Panc1 (cell line): Measurements from ENCODE around the gene ANKMY1. TPM values are rescaled to one million over a fixed set of nuclear protein-coding genes. Genes with fewer than 3 reads are reported as not detected.
A peak's percentile ranks its signal among the peaks of the same experiment; 100 is the strongest.

Experiments
- ATAC-seq: fragments of 200-7000 bp; cut with Tn5 transposase; 2 replicates; pipeline ENCODE4 v1.9.1; 2020; ENCODE audit warnings: mild to moderate bottlenecking, moderate library complexity
- BruUV-seq: library from RNA; stranded (reverse); fragments of 400-500 nt; replicated peaks from 2 replicates; lab custom pipeline; 2021; lab: Mats Ljungman, UMichigan
- CTCF ChIA-PET: fragments of 300-600 bp; sonication (Branson Sonifier 250); formaldehyde crosslinking; loops from one replicate; lab custom pipeline; 2022; ENCODE audit warnings: antibody characterized with exemption; lab: Charles Lee
- POLR2A ChIA-PET: fragments of 300-600 bp; sonication (Branson Sonifier 250); formaldehyde crosslinking; loops from one replicate; lab custom pipeline; 2022; ENCODE audit warnings: antibody characterized with exemption; lab: Charles Lee
- DNase-seq: peaks from one replicate; pipeline ENCODE4 v3.0.0-alpha.2; 2010; ENCODE audit warnings: low read depth, low spot score
- H3K27ac ChIP-seq: 2 replicates; pipeline ENCODE4 v1.5.1; 2011; ENCODE audit warnings: mild to moderate bottlenecking, low read length, inconsistent platforms
- H3K27me3 ChIP-seq: fragments of 200-500 bp; sonication (Bioruptor generic); 2 replicates; pipeline ENCODE4 v1.6.0; 2014; ENCODE audit warnings: low read length, inconsistent platforms; ENCODE audit not compliant: control insufficient read depth, insufficient read depth
- H3K36me3 ChIP-seq: fragments of 200-500 bp; sonication (Bioruptor generic); 2 replicates; pipeline ENCODE4 v1.5.1; 2014; ENCODE audit warnings: inconsistent platforms, mild to moderate bottlenecking, low read length, moderate library complexity; ENCODE audit not compliant: control insufficient read depth, insufficient read depth
- H3K4me1 ChIP-seq: 2 replicates; pipeline ENCODE4 v1.5.1; 2011; ENCODE audit warnings: inconsistent platforms, mild to moderate bottlenecking, low read length, moderate library complexity; ENCODE audit not compliant: control insufficient read depth, insufficient read depth
- H3K4me3 ChIP-seq, 2 experiments: 2 replicates each; pipeline ENCODE4 v1.5.1; 2011 to 2012; ENCODE audit warnings: low read depth in 2 of 2, low read length in 2 of 2, mild to moderate bottlenecking in 2 of 2, inconsistent platforms in 1 of 2, moderate library complexity in 1 of 2
- H3K9me3 ChIP-seq: fragments of 200-500 bp; sonication (Bioruptor generic); 2 replicates; pipeline ENCODE4 v1.5.1; 2014; ENCODE audit warnings: low read depth, mild to moderate bottlenecking, inconsistent platforms, low read length, moderate library complexity; ENCODE audit not compliant: control insufficient read depth, insufficient read depth
- POLR2AphosphoS5 ChIP-seq: IDR thresholded peaks from 2 replicates; pipeline ENCODE4 v1.6.1; 2012; ENCODE audit warnings: mild to moderate bottlenecking, low read depth, low read length, moderate library complexity
- SIN3A ChIP-seq: IDR thresholded peaks from 2 replicates; pipeline ENCODE4 v1.6.1; 2012; ENCODE audit warnings: low read depth, mild to moderate bottlenecking, low read length, moderate library complexity, borderline replicate concordance; ENCODE audit not compliant: insufficient read depth
- TCF7L2 ChIP-seq: IDR thresholded peaks from 2 replicates; pipeline ENCODE4 v1.6.1; 2011; ENCODE audit warnings: mild to moderate bottlenecking, low read depth, low read length, inconsistent platforms
- in situ Hi-C: cut with HindIII; loops from 2 replicates; pipeline ENCODE4 v1.10.0; 2016; ENCODE audit warnings: low sequenced_read_pairs, low pct_unique_long_range_greater_than_20kb
- intact Hi-C: fragments of 100-400 bp; cut with micrococcal nuclease; formaldehyde crosslinking; loops from one replicate; pipeline ENCODE4 v1.10.0; 2022; ENCODE audit not compliant: unreplicated experiment
- total RNA-seq: library from RNA; stranded (reverse); gene quantifications from one replicate; pipeline ENCODE4 v1.2.1, GENCODE V29; 2021; ENCODE audit not compliant: unreplicated experiment
- TF ChIP-seq, protein P1 (sequence below), 2 experiments: IDR thresholded peaks; 2 replicates each; pipeline ENCODE4 v1.6.1; 2011 to 2012; ENCODE audit warnings: low read depth in 2 of 2, control low read depth in 1 of 2, low read length in 1 of 2, mild to moderate bottlenecking in 1 of 2, moderate library complexity in 1 of 2; ENCODE audit not compliant: insufficient read depth in 1 of 2
- TF ChIP-seq, protein P2 (sequence below): fragments of 450-650 bp; IDR thresholded peaks from 2 replicates; pipeline ENCODE4 v1.5.1; 2017; ENCODE audit warnings: mild to moderate bottlenecking

The ANKMY1 gene
- total RNA-seq, 1 experiment from 2014 or later = 19.5 TPM

DNA sequence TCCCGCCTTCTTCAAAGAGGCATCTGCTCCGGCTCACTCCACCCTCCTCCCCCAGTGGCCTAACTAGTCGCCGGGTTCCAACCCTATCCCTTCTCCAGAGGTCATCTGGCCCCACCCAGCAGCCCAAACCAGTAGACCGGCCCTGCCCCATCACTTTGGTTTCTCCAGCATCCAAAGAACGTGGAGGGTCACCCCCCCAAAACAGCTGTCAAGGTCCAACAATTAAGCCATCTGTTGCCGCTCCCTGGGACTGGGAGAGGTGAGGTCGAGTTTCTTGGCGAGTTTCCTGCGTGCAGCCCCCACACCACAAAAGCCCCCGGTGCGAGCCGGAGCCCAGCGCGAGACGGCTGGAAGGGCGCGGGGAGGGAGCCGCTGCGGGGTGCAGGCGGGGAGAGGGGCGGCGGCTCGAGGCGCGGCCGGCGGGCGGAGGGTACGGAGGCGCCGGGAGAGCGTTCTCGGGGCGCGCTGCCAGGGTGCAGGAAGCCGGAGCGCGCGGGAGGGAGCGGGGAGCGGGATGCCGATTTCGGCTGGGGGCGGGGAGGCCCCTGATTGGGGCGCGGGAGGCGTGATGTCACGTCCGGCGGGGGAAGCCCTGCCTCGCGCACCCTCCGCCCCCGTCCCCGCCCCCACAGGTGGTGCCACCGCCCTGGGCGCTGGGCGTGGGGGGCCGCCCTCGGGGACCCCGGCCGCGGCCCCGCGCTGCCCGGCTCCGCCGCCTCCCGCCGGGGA lies 122.9 kb downstream of the ANKMY1 start:
- TF ChIP-seq SIN3A = no peak; the same call in 1 of the 2 replicates
- peak; percentile 46 for TF ChIP-seq POLR2AphosphoS5
- TF ChIP-seq TCF7L2 = no peak
- no peaks in the 10 kb centered on the region for H3K9me3 ChIP-seq
- H3K27ac ChIP-seq = peak overlapping the region; percentile 81
- CTCF ChIA-PET = no interaction called here
- BruUV-seq = no TSS peak
- intact Hi-C loops (loop anchor here (5.0 kb wide), 1 partner anchor 283 kb away; no protein-coding TSS in a partner anchor), in situ Hi-C loops (no loop called here)
- H3K4me1 ChIP-seq = peaks cover 12% of the 10 kb centered on the region
- DNase-seq (no peak), ATAC-seq (peak; percentile 78)
- no peaks in the 10 kb centered on the region; the same call in 1 of the 2 replicates for H3K36me3 ChIP-seq
- H3K4me3 ChIP-seq = peak overlapping the region; percentile 69 to 79
- H3K27me3 ChIP-seq = no peaks in the 10 kb centered on the region
- POLR2A ChIA-PET = no interaction called here

DNA sequence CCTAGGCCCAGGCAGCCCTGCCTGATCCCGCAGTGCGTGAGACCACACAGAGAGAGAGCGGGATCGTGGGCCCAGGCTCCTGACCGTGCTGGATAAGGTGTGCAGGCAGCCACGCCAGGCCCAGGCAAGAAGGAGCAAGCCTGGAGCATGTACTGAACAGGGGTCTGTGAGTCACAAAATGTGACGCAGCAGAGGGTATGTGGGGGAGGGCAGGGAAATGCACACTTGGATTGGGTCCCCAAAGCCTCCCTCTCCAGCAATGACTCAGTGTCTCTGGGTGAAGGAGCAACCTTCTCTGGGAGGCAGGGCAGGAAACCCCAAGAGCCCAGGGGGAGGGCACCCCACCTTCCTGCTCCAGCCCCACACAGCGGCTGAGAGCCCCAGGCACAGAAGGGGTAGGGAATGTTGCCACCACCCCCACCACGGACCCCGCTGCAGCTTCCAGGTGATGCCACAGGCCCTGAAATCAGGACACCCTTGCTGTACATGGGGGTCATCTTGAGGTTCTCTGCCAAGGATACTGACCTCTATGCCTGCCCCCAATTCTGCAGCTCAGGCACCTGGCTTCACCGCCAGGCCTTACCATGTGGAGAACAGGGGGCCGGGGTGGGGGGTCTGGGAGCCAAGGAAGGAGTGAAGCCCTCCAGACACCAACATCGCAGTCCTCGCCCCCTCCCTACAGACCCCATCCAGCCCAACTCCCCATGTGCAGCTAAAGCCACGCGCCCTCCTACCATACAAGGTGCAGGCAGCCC lies 123.6 kb downstream of the ANKMY1 start:
- CTCF ChIA-PET = interaction anchor here (0.6 kb wide), 1 partner anchor 221 kb away, joined by 8 read pairs; no protein-coding TSS in a partner anchor
- DNase-seq (no peak), ATAC-seq (no peak)
- H3K9me3 ChIP-seq = no peaks in the 10 kb centered on the region
- BruUV-seq = TSS peak; percentile 87
- peaks cover 12% of the 10 kb centered on the region for H3K4me1 ChIP-seq
- H3K27ac ChIP-seq = peak overlapping the region; percentile 81
- H3K36me3 ChIP-seq = no peaks in the 10 kb centered on the region; the same call in 1 of the 2 replicates
- in situ Hi-C loops (no loop called here), intact Hi-C loops (no loop called here)
- H3K27me3 ChIP-seq = no peaks in the 10 kb centered on the region
- POLR2A ChIA-PET = no interaction called here
- TF ChIP-seq TCF7L2 (no peak), POLR2AphosphoS5 (no peak), SIN3A (no peak)
- TF ChIP-seq, protein P1, sequence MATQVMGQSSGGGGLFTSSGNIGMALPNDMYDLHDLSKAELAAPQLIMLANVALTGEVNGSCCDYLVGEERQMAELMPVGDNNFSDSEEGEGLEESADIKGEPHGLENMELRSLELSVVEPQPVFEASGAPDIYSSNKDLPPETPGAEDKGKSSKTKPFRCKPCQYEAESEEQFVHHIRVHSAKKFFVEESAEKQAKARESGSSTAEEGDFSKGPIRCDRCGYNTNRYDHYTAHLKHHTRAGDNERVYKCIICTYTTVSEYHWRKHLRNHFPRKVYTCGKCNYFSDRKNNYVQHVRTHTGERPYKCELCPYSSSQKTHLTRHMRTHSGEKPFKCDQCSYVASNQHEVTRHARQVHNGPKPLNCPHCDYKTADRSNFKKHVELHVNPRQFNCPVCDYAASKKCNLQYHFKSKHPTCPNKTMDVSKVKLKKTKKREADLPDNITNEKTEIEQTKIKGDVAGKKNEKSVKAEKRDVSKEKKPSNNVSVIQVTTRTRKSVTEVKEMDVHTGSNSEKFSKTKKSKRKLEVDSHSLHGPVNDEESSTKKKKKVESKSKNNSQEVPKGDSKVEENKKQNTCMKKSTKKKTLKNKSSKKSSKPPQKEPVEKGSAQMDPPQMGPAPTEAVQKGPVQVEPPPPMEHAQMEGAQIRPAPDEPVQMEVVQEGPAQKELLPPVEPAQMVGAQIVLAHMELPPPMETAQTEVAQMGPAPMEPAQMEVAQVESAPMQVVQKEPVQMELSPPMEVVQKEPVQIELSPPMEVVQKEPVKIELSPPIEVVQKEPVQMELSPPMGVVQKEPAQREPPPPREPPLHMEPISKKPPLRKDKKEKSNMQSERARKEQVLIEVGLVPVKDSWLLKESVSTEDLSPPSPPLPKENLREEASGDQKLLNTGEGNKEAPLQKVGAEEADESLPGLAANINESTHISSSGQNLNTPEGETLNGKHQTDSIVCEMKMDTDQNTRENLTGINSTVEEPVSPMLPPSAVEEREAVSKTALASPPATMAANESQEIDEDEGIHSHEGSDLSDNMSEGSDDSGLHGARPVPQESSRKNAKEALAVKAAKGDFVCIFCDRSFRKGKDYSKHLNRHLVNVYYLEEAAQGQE (IDR thresholded peaks at IDR 0.05; ENCODE audit: insufficient read depth in 1 of 2, low read depth in 2 of 2, low read length in 1 of 2) = no peak
- TF ChIP-seq, protein P2, sequence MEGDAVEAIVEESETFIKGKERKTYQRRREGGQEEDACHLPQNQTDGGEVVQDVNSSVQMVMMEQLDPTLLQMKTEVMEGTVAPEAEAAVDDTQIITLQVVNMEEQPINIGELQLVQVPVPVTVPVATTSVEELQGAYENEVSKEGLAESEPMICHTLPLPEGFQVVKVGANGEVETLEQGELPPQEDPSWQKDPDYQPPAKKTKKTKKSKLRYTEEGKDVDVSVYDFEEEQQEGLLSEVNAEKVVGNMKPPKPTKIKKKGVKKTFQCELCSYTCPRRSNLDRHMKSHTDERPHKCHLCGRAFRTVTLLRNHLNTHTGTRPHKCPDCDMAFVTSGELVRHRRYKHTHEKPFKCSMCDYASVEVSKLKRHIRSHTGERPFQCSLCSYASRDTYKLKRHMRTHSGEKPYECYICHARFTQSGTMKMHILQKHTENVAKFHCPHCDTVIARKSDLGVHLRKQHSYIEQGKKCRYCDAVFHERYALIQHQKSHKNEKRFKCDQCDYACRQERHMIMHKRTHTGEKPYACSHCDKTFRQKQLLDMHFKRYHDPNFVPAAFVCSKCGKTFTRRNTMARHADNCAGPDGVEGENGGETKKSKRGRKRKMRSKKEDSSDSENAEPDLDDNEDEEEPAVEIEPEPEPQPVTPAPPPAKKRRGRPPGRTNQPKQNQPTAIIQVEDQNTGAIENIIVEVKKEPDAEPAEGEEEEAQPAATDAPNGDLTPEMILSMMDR = no peak
- H3K4me3 ChIP-seq = peak overlapping the region; percentile 69 to 79
